ENCODE results near the gene TNIK.
"Not testable (repeated sequence)": the region's sequence is repeated elsewhere in the genome, so short reads cannot be mapped to it uniquely, and the experiment has no call there.

The TNIK gene

DNA sequence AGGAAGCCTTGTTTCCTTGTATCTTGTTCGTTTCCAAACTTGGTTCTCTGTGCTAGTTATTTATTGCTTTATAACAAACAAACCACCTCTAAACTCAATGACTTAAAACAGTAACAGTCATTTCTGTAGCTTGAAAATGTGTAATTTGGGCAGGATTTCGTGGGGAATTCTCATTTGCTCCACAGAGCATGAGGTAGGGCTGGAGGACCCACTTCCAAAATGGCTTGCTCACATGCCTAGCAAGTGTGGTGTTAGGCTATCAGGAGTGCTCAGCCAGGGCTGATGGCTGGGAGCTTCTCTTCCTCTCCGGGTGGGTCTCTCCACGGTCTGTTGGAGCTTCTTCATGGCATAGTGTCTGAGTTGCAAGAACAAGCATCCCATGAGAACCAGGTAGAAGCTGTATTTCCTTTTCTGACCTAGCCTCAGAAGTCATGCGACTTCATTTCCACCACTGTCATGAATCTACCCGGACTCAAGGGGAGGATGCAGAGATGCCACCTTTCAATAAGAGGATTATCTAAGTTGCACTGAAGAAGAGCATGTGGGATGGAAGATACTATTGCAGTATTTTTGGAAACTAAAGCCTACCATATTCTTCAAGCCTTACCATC, 8.2 kb upstream of the TNIK start:
- DNase-seq, result no peak

DNA sequence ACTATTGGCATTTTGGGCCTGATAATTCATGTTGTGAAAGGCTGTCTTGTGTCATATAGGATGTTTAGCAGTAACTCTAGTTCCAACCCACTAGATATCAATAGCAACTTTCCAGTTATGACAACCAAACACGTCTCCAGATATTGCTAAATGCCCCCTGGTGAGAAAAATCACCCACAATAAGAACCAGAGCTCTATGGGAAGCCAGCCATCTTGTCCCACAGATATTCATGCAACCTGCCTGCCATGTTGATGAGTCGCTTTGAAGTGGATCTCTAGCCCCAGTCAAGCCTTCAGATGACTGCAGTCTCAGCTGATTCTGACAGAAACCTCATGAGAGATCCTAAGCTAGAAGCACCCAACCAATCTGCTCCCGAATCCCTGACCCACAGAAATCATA, 5.6 kb upstream of the TNIK start:
- no peak for DNase-seq

DNA sequence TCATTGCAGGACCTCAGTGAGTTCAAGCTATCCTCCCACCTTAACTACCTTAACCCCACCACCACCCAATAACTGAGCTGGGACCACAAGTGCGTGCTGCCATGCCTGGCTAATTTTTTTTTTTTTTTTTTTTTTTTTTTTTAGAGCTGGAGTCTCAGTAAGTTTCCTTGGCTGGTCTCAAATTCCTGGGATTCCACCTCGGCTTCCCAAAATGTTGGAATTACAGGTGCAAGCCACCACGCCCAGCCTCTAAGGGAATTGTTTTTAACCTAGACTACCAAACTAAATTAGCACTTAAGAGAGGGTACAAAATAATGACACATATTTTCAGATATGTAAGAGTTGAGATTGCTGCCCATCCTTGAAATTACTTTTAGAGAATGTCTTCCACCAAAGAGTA, 4.3 kb upstream of the TNIK start:
- no peak for DNase-seq

DNA sequence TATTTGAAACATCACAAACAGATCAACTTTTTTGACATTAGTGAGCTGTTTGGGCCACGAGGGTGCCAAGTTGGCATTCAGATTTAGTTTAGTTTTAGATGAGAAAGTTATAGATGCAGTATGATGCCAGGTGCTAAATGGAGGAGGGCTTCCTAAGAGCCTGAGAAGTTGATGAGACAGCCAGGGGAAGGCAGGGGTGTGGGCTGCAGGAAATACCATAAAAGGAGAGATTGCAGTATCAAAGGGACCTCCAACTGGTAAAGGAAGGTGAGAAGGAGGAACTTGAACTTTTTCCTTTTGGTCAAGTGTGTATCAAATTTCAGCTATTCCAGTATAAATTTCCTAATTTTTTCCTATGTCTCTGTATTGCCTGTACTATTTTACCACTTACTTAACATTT, 2.0 kb upstream of the TNIK start:
- peak; percentile 48 for DNase-seq

DNA sequence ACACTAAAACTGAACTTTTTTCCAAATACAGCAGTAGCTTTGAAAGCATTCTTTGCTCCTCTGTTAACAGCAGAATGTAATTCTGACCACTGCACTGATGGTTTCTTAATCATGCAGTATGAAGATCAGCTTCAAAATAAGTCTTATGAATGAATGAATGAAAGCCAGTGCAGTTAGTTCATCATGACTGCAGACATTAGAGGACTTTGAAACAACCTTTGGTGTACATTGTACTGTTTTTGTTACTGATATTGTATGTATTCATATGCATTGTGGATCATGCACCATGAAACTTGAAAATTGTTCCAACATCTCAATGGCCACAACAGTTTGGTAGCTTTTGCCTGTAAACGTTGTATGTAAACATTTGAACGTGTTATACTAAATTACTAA, 1.3 kb upstream of the TNIK start:
- no peak for DNase-seq

DNA sequence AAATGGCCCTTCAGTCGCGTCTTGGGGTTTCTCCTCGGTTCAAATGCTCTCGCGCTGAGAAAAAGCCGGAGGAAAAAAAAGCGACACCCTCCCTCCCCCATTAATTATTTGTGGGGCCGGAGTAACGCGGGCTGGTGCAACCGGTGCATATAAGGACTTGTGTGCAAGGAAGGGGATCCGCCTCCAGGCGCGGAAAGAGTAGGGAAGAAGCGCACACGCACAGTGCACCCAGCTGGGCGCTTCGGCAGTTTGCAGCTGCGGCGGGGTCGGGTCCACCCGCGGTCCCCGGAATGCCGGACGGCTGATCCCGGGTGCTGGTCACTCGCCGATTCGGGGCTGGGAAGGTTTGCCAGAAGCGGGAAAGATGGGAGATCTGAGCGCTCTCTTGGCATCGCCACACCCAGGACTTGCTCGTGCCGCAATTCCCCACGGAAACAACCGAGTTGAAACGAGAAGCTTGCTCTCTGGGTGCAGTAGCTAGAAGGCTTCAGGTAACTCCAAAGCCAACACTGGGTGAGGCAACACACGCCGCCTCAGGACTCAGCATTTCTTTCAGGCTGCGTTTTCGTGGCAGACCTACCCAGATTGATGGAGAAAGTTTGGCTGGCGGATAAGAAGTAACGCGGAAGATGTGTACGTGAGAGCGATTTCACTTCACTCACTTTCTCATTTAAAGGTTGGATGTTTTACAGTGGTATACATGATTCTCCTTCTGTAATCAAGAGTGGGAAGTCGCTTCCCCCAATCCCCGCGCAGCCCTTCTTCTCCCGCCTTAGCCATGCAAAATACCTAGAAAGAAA, 720 bp upstream of the TNIK start:
- DNase-seq, result peak; percentile 46

DNA sequence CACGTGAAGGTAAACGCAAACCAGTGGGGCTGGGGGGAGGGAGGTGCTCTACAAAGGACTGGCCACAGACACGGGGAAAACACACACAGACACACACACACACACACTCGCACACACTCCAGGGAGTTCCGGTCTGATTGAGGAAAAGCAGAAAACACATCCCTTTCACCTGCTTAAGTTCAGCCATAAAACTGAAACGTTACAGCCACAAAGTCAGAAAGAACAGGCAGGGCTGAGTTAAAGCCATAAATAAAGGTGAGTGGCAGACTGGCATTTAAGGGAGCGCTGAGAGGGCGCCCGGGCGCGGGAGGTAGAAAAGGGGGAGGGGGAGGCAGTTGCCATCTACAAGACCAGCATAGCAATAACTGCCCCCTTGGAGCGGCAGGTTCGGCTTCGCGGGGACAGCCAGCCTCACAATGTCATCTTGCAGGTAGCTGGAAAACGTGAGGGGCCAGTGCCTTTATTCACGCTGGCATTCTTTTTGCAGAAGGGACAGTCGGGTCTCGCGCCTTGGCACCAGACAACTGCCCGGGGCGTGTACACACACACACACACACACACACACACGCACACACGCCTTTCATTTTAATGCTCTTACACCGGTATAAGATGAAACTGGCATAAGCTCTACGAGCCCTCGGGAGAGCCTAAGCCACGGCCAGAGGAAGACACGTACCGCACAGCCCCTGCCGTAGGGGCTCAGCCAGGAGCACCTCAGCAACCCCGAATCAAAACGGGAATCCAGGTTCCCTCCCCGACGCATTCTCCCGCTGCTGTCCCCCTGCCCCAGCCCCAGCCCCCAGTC, 866 bp downstream of the TNIK start:
- peak; percentile 69 for DNase-seq

DNA sequence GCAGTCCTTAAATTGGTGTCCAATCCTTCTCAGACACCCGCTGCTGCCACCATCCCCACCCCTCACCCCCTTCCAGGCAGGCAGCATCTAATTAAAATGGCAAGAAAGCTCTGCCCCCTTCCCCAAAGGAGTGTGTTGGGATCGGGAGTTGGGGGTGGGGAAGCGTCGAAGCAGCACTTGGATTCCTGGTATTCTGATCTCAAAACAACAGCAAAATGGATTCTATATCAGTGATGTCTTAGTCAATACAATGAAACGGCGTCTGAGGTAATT, 1.4 kb downstream of the TNIK start:
- DNase-seq, result no peak

DNA sequence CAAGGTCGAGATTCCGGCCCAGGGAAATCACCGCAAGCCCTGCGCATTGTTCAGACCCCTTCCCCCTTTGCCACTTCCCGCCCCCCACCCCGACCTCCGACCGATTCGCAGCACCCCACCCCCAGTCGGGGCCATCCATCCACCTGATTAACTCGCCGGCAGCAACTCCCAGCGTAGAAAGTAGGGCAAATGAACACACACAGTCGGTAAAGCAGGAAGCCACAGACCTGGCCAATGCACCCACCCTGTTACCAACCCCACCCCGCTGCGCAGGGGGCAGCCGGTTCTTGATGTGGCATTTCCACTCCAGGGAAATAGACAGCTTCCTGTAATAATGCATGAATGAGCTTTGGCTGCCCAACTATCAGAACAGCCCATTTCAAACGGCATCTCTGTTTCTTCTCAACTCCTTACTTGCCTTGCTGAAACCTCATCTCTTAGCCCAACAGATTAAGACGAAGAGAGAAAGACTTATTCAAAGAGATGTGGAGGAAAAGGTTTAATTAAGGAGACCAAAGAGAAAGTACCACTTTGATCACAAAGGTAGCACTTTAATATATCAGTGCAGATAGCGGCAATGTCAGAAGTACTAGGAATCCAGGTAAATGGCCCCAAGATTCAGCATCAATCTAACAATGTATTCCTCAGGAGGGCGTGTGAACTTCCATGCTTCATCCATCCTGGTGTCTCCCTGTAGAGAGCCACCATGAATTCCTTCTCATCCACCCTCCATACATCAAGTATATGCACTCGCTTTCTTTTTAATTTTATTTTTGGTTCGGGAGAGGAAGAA, 1.9 kb downstream of the TNIK start:
- peak; percentile 67 for DNase-seq

DNA sequence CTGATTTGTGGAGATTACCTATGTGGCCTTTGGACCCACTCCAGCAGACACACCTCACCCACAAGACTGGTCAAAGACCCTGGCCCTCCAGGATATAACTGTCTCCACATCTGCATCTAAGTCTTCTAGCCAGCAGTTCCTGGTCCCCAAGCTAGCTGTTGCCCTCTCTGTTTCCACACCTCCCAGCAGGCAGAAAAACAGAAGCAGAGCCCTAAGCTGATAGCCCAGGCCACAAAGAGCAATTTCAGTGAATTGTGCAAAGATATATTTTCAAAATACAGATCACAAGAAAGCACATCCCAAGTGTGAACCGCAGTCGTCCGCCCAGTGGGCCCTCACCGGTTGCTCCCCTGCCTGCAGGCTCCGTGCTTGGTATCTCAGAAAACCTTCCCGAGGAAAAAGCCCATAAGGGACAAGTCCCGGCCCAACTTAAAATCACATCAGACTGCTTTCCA, 2.6 kb downstream of the TNIK start:
- DNase-seq, result peak; percentile 18

DNA sequence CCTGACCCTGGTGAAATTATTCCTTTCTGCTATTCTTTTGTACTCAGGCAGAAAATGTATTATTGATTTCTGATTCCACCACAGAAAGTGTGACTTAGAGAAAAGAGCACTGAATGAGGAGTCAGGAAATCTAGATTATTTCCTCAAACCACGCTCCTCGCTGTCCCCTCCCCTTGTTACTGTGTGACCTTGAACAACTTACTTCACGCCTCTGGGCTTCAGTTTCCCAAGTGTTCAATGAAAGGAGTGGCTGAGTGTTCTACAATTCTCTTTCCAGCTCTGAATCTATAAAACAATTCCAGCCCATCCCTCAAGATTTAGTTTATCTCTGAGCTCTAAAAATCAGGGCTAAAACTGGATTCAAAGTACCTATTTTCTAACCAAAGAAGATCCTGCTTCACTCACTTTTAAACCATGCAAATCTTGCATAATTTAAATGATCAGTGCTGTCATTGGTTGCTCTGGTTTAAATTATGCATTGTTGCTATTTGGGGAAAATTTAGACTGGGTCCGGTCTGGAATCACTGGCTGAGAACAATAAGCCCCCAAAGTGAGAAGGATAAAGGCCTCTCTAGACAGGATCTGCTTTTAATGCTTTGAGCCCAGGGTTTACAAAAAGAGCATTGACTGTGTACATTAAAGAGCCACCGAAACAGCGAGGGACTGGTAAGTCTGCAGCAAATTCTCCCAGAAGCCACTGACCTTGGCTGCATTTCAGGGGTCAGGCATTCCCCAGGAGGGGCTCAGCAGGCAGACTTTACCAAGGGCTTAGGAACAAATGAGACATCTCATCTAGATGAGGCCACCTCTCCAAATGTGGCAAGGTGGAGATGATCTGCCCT, 3.2 kb downstream of the TNIK start:
- DNase-seq, result no peak

DNA sequence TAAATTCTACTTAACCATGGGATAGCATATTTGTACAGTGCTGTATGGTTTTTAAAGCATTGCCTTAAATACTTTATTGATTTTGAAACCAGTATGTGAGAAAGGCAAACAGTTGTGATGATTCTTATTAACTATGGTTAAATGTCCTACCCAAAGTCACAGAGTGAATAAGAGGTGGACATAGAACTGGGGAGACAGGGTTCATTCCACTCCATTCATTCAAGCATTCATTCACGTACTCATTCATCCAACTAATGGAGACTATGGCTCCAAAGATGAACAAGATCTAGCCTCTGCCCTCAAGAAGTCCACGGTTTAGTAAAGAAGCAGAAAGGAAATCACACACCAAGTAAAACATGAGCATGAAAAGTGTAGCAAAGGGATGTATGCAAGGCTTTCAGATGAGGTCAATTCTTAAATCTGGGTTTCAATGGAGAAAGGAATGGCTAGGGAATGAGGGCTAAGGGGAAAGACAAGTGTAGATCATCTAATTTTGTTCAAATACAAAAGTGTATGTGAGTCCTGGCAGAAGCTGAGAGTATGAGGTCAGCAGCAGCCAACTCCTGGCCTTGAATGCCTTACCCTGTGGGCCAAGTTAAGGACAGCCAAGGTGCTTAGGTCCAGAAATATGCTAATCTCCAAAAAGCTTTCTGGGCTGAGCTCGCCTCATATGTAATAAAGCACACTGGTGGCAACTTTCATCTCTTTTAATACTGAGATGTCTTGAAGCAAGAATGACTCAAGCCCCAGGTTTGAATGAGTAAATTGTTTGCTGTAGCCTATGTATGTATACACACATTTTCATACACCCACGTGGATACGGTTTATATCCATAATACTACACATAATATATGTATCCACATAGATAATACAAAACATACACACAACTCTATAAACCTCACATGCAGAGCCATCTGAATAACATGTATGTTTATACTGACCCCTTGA, 4.3 kb downstream of the TNIK start:
- no peak for DNase-seq

DNA sequence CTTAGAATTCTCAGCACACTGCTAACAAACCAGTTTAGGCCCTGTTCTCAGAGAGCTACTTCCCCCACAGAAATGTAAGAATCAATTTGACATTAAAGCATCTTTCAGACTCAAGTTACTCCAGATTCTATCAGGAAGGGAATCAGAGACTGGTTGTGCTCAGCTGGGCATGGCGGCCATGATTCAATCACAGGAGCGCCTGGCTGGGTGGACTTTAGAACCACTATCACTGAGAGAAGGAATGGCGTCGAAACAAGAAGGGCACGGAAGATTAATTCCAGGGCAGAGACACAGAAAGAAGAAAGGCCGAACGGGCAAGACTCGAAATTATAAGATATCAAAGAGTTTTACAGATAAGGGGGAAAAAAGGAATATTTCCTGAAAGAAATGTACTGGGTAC, 6.2 kb downstream of the TNIK start:
- no peak for DNase-seq

DNA sequence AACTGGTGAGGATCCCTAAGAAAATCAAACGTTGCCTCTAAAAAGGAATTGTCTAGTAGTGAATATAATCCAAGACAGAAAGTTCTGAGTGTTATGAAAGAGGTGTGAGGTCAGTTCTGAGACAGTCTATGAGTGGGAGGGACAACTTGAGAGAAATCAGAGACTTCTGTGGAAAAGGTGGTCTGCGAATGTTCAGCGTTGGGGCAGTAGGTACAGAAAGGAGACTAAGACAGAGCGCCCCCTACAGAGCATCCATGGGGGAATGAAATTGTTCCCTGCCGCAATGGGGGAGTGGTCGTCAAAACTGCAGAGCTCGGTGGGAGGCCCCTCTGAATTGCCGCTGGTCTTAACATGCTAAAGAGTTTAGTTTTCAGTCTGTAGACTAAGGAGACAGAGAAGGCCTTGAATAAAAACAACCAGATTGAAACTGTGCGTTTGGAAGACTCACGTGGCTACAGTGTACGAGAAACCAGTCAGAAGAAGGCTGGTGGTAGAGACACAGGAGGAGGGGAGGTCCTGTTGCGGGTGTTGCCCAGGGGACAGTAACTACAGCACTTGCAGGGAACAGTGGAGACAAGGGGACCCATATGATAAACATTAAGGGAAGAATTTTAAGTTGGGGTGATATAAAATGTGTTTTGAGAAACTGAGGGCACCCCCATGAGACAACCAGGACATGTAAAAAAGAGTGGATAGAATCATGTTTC, 6.9 kb downstream of the TNIK start:
- DNase-seq, result no peak

DNA sequence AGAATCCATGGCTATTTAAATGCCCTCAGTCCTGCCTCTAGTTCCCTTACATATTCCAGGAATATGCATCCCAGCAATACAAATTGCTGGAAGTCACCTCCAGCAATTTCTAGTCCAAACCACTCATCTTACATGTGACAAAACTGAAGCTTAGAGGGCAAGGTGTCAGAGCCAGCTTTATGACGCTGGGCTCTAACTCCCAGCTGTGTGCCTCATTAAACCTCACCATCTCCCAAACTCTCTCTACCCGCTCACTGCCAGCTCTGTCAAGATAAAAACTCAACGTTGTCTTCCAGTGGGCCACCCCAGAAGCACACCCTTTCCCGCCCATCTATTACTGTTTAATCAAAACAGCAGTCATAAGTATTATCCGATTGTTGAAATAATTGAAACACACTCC, 7.9 kb downstream of the TNIK start:
- no peak for DNase-seq

DNA sequence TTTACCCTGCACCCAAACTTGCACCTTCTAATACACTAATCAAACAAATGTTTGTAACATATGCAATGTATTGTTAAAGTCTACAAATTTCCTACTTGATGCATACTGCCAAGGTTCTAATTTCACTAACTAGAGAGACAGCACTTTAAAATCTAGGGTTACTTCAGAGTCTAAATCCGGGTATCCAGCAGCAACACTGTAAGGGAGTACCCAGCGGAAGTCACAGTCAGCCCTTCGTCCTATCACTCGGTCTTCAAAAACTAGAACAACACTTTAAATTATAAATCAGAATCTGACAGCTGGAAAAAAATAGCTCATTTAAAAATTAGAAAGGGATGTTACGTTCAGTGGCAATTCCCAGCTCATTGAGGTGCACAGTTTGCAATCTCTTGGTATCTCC, 8.3 kb downstream of the TNIK start:
- no peak for DNase-seq

DNA sequence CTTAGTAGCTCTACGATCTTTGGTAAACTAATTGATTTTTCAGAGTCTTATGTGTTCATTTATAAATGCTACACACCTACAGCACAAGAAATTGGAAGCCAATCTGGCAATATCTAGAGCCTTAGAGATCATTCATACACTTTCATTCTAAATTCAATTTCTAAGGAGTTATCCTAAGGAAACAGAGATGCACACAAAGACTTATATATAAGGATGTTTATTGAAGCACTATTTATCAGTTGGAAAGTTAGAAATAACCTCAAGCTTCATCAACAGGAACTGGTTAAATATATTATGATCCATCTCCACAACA, 12.7 kb downstream of the TNIK start:
- not testable (repeated sequence) for DNase-seq

DNA sequence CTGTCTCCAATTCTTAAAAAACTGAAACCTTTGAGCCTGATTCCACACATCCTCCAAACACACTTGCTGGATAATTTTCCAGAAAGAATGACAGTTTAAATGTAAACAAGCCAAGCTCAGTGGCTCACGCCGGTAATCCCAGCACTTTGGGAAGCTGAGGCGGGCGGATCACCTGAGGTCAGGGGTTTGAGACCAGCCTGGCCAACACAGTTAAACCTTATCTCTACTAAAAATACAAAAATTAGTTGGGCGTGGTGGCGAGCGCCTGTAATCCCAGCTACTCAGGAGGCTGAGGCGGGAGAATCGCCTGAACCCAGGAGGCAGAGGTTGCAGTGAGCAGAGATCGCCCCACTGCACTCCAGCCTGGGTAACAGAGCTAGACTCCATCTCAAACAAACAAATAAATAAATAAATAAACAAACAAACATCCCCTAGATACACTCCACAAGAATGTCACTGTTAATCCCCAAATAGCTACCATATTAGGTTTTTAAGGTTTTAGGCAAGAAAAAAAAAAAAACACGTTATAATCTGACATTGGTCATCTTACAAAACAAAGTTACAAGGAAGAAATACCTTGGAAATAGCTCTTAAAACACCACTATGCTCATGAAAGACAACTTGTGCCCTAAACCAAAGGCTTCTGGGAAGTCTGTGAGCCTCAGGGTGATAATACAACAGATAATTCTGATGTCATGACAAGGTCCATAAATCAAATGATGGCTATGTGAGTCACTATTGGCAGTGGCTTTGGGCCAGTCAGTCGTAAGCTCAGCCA, 13.2 kb downstream of the TNIK start:
- no peak for DNase-seq

DNA sequence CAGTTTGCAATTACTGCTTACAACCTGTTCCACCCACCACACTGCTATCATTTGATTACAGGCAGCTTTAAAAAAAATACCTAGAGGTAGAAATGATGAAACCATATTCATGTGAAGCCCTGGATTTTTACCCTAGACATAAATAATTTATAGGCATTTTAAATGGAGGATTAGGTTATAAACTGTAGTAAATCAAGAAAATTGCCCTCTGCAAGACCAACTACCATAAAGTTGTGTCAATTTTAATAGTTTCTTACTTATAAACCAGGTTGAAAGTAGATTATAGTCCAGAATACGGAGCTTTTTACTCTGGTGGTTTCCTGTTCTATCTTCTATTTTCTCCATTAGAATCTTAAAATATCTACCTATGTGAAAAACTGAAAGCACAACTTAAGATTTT, 13.9 kb downstream of the TNIK start:
- no peak for DNase-seq
